ENCODE results near the gene CNPY1. TPM values are rescaled to one million over a fixed set of nuclear protein-coding genes. Genes with fewer than 3 reads are reported as not detected.

The CNPY1 gene
- total RNA-seq, 1 donor from 2014 or later = not detected

- Mint-ChIP-seq H3K36me3 (ENCODE audit: low read depth, unreplicated experiment) (no peaks in the 10 kb centered on the region), H3K4me3 (ENCODE audit: unreplicated experiment) (no peak overlapping the region), H3K27ac (ENCODE audit: unreplicated experiment) (peak overlapping the region; percentile 77), H3K27me3 (ENCODE audit: low read depth, unreplicated experiment) (peaks cover 64% of the 10 kb centered on the region), H3K9me3 (ENCODE audit: unreplicated experiment) (peaks cover 4% of the 10 kb centered on the region), H3K4me1 (ENCODE audit: low read depth, unreplicated experiment) (peaks cover 7% of the 10 kb centered on the region)
- no peak overlapping the region for H3K9ac ChIP-seq (ENCODE audit: low read length)
- peak; percentile 12 for DNase-seq (ENCODE audit: low read depth)
- no peak overlapping the region for H3K4me3 ChIP-seq (ENCODE audit: insufficient read depth, low read depth, low read length)
- no peaks in the 10 kb centered on the region for H4K20me1 ChIP-seq (ENCODE audit: insufficient read depth, low read length)
- H3K4me1 ChIP-seq (ENCODE audit: insufficient read depth, low read length) = no peaks in the 10 kb centered on the region
- H3K4me2 ChIP-seq (ENCODE audit: low read length) = no peak overlapping the region
- H3K9me3 ChIP-seq (ENCODE audit: insufficient read depth, low read depth, low read length) = no peaks in the 10 kb centered on the region
- TF ChIP-seq EZH2 (IDR thresholded peaks at IDR 0.05; ENCODE audit: insufficient read depth, low read length) (no peak), CTCF (IDR thresholded peaks at IDR 0.05; ENCODE audit: insufficient read depth, low read depth, low read length) (no peak)
- peaks cover 3% of the 10 kb centered on the region for H3K27me3 ChIP-seq (ENCODE audit: insufficient read depth, low read length)
- H3K79me2 ChIP-seq (ENCODE audit: insufficient read depth, low read length) = no peaks in the 10 kb centered on the region
- no peak for FAIRE-seq
- H3K36me3 ChIP-seq (ENCODE audit: insufficient read depth, low read length) = no peaks in the 10 kb centered on the region
- no peak overlapping the region for H2AFZ ChIP-seq (ENCODE audit: low read depth, low read length)
- no peak overlapping the region for H3K27ac ChIP-seq (ENCODE audit: low read depth, low read length)
These were observed 3.1 kb downstream of the CNPY1 start for GRCh38 chr7:155543011-155543876.

- no peak overlapping the region for H3K4me3 Mint-ChIP-seq (ENCODE audit: unreplicated experiment)
- no peak for DNase-seq (ENCODE audit: low read depth)
- Histone ChIP-seq H2AFZ (ENCODE audit: low read depth, low read length) (no peak overlapping the region), H4K20me1 (ENCODE audit: insufficient read depth, low read length) (no peaks in the 10 kb centered on the region), H3K36me3 (ENCODE audit: insufficient read depth, low read length) (no peaks in the 10 kb centered on the region), H3K4me2 (ENCODE audit: low read length) (no peak overlapping the region), H3K4me1 (ENCODE audit: insufficient read depth, low read length) (no peaks in the 10 kb centered on the region), H3K9ac (ENCODE audit: low read length) (no peak overlapping the region), H3K27ac (ENCODE audit: low read depth, low read length) (no peak overlapping the region), H3K4me3 (ENCODE audit: insufficient read depth, low read depth, low read length) (no peak overlapping the region), H3K27me3 (ENCODE audit: insufficient read depth, low read length) (peaks cover 3% of the 10 kb centered on the region), H3K79me2 (ENCODE audit: insufficient read depth, low read length) (no peaks in the 10 kb centered on the region), H3K9me3 (ENCODE audit: insufficient read depth, low read depth, low read length) (no peaks in the 10 kb centered on the region)
- no peaks in the 10 kb centered on the region for H3K36me3 Mint-ChIP-seq (ENCODE audit: low read depth, unreplicated experiment)
- H3K27ac Mint-ChIP-seq (ENCODE audit: unreplicated experiment) = no peak overlapping the region
- peaks cover 7% of the 10 kb centered on the region for H3K4me1 Mint-ChIP-seq (ENCODE audit: low read depth, unreplicated experiment)
- H3K9me3 Mint-ChIP-seq (ENCODE audit: unreplicated experiment) = peaks cover 3% of the 10 kb centered on the region
- FAIRE-seq = no peak
- peaks cover 58% of the 10 kb centered on the region for H3K27me3 Mint-ChIP-seq (ENCODE audit: low read depth, unreplicated experiment)
- TF ChIP-seq CTCF (IDR thresholded peaks at IDR 0.05; ENCODE audit: insufficient read depth, low read depth, low read length) = no peak
- TF ChIP-seq EZH2 (IDR thresholded peaks at IDR 0.05; ENCODE audit: insufficient read depth, low read length) = no peak
These were observed 4.2 kb downstream of the CNPY1 start for GRCh38 chr7:155541986-155542675.
